Stimulated activated CD8-positive, alpha-beta memory T cell treated with anti-CD3 and anti-CD28 coated beads, Interleukin-15, amount 100 ng/mL, for 4 hours (primary cell): ENCODE measurements around the gene MFAP2.
"Not testable (repeated sequence)": the region's sequence is repeated elsewhere in the genome, so short reads cannot be mapped to it uniquely, and the experiment has no call there.

Experiments used
- DNase-seq, 2 donors: peaks; one replicate each; pipeline ENCODE4 v3.0.0-alpha.2; 2020; ENCODE audit warnings: low read depth in 2 of 2

Gene MFAP2

DNA sequence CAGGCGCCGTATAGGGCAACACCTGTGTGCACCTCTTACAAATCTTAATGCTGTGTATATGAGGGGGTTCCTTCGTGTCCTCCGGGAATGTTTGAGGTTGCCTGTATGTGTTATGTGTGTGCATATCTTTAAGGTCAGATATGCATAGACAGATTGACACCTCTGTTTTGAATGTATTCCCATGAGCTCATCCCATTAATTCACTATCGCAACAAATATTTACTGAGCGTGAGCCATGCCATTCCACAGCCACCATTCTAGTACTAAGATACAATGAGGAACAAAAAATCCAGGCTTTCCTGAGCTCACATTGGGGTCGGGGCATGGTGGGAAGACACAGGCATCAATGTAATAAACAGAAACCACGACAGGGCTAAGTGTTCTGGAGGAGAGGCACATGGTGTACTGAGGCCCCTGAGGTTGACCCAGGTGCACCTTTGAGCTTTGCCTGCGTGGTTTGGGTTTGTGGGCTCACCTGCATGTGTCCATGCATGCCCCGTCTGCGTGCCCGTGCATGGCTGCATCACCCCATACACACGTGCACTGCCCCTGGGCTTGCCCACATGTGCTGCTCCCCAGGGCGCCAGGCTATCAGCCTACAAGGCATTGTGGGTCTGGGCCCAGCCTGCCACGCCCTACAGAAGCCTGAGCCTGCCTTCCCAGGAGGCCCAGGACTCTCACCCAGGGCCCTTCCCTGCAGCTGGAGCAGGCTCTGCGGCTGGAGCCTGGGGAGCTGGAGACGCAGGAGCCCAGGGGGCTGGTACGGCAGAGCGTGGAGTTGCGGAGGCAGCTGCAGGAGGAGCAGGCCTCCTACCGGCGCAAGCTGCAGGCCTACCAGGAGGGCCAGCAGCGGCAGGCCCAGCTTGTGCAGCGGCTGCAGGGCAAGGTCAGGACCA lies 51.0 kb downstream of the MFAP2 start:
- not testable (repeated sequence) for DNase-seq

DNA sequence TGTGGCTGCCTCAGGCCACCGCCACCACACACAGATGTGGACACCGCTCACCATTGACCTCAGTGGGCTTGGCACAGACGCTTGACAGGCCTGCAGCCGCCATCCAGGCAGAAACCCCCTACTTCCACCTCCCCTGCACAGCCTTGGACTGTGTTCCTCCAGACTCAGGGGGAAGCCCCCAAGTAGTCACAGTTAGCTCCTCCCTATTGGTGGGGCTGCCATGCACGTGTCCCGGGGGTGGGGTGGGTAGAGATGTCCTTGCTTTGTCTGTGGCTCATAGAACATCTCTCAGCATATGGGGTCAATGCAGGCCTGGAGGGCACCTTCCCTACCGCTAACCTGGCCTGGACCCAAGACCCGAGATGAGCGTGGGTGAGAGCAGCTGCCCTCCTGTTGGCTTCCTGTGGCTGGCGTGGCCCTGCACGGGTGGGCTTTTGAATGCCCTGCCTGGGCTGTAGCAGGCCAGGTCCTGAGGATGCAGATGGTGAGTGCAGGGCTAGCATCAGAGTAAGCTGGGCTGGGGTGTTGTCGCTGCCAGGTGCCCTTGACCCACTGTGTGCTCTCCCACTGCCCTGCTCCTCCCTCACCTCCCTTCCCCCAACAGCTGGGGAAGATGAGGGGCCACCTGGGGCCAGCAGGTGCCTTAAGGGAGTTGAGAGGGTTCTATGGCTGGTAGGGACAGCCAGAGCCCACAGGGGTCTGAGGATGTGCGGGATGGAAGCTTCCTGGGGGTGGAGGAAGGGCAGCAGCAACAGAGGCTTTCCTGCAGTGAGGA lies 52.5 kb downstream of the MFAP2 start:
- no peak for DNase-seq

DNA sequence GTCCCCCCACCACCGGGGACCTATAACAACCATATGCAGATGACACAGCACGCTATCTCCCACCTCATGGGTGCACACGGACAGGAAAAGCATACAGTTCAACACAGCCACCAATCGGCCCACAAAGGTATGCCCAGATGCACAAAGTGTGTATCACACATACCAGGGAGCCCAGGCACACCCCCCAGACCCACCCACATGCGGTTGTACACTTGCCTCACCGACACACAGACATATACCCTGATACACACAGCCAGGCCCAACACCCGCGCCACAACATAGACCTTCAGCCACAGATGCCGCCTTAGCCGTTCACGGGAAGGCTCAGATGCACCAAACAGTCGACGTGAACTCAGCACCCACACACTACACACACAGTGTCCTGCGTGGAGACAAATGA lies 53.2 kb downstream of the MFAP2 start:
- DNase-seq: no peak

DNA sequence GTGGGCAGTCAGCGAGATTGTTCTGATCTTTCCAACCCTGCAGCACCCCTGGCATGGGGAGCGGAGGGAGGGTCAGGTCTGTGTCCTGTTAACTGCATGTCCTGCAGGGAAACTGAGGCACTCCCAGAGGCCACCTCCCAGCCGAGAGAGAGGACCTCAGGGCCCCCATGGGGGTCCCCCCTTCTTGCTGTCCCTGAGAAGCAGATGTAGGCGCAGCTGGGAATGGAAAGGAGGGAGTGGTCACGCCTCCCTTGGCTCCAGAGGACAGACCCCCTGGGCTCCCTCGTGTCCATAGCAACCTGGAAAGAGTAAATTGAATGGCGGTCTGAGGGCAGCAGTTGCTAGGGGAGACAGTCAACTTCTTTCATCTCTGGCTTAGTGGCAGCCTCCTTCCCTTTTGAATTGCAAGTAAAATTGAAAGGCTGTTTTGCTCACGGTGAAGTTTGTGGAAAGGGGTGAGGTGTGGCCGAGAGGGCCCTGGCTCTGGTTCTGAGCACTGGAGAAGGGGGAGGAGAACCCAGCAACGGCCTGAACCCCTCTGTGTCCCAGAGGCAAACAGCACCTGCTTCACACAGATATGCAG lies 53.8 kb downstream of the MFAP2 start:
- DNase-seq: no peak

DNA sequence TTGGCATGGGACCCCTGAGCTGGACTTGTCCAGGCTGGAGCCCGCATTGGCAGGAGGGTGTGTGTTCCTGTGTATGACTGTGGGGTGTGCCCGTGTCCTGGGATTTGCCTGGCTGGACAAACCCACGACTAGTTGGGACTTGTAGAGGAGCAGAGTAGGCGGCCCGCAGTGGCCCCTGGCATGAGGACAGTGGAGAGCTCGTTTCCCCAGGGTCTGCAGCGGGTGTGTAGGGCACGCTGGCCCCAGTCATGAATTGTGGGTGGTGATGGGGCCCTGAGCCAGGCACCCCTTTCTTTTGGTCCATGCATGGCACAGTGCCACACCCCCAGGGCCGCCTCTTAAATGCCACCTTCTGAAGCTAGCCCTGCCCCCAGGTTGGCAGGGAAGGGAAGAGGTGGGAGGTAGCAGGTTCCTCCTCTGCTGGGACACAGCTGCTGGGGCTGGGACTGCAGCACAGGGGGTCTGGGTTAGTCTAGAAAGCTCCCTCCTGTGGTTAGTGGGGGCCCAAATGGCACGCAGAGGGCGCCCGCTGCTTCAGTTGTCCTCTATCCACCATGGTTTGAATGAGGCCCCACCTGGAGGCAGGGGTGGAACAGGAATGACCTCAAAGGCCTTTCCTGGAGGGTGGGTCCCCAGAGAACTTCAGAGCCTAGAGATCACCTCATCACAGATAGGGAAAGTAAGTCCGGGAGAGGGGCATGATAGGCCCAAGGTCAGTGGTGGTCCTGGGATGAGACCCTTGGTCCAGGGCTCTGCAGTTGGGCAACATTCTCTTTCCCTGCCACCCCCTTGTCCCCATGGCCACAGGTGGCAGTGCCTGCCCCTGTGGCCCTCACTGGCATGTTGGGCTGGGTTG lies 54.6 kb downstream of the MFAP2 start:
- no peak for DNase-seq

DNA sequence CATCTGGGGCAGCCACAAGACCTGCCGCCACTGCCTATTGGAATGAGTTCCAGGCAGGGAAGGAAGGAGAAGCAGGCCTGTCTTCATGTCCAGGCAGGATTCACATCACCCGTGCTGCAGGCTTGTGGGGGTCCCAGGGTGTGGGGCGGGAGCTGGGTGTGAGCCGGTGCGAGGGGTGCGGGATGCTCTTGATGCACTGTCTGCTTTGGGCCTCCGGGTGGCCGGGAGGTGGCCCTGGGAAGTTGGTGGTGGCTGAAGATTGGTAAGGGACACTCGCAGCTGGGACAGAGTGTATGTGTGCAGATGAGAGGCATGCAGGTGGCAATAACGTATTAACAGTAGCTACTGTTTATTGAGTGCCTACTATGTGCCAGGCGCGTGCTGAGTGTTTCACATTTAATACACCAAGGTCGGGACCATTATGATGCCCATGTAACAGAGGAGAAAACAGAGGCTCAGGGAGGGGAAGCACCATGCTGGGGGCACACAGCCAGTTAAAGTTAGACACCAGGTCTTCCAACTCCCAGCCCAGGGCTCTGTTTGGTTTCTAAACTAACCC lies 55.4 kb downstream of the MFAP2 start:
- DNase-seq: no peak
